Epithelial cell of esophagus (primary cell): Measurements from ENCODE around the gene KDM5A.
"Not testable (repeated sequence)": the region's sequence is repeated elsewhere in the genome, so short reads cannot be mapped to it uniquely, and the experiment has no call there.

Experiments
- DNase-seq: peaks from one replicate; pipeline ENCODE4 v3.0.0; 2010; ENCODE audit warnings: low read depth
- H3K4me3 ChIP-seq: 2 replicates; pipeline ENCODE4 v1.5.1; 2011; ENCODE audit warnings: mild to moderate bottlenecking, low read length, control low read depth
- CTCF ChIP-seq: IDR thresholded peaks from 2 replicates; pipeline ENCODE4 v1.5.1; 2011; ENCODE audit warnings: low read depth, mild to moderate bottlenecking, low read length, control low read depth, inconsistent platforms; ENCODE audit not compliant: insufficient read depth; ENCODE audit errors: missing control alignments

Gene KDM5A

DNA sequence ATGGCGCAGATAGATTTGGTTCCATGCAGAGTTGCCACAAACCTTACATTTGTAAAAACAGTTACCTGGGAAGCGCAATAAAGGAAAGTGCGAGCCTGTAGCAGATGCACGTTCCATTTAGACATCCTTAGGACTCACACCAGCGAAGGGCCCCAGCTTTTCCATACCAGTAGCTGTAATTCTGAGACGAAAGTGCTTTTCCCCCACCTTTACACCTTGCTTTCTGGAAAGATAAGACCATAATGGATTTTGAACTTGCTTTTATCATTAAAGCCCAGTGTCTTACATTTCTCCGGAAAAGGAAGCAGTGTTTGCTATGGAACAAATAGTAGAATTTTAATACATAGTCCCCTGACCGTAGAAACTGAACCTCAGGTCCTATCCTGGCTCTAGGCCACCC lies 11.7 kb upstream of the KDM5A start:
- TF ChIP-seq CTCF = no peak
- H3K4me3 ChIP-seq = peak overlapping the region; percentile 94
- no peak for DNase-seq

DNA sequence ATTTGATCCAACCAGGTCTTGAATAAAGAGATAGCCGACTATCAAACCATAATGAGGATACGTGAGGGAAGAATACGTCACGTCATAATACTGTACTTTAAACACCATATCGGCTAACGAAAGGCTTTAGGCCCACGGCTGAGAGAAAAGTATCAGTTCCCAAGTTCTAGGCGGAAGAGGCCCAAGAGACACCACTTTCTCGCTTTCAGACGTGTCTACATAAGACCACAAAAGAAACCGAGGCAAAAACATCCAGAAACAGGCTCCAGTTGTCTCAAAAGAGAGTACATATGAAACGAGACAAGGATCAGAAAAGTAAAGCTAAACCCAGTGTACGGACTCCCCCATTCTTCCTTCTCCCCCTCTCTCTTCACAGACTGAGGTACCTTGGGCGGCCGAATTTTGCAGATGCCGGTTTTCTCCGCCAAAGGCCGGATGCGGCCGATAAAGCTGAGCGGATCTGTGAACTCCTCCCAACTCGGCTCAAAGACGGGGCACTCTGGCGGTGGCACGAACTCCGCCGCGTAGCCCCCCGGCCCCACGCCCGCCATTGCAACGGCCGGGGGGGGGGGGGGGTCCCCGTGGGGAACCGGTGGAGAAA lies 479 bp downstream of the KDM5A start:
- DNase-seq = peak; percentile 33
- TF ChIP-seq CTCF = no peak

DNA sequence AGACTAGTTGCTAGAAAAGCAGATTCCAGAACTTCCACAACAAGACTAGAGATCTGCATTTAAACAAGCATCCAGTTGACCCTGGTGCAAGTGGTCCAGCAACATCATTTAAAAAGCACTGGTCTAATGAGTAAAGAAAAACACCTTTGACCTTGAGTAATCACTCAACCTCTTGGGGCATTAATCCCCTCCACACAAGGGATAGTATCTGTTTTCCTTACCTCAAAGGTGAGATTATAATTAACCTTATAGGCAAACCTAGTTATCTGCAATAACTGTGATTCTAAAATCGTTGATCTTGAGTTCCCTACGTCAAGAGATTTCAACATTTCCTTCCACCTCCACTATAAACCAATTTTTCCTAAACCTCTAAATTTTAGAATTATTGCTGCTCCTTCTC lies 1.1 kb downstream of the KDM5A start:
- TF ChIP-seq CTCF = no peak
- DNase-seq = no peak
- peak overlapping the region; percentile 96 for H3K4me3 ChIP-seq

More for the DNA sequence above, 479 bp downstream of the KDM5A start:
- peak overlapping the region; percentile 96 for H3K4me3 ChIP-seq

- TF ChIP-seq CTCF = no peak
- DNase-seq = peak; percentile 72
- H3K4me3 ChIP-seq = peak overlapping the region; percentile 96
Observed at GRCh38 chr12:386651-387050, 2.5 kb downstream of the KDM5A start.

GRCh38 chr12:370739-371485 lies 18.2 kb downstream of the KDM5A start:
- not testable (repeated sequence) for DNase-seq, H3K4me3 ChIP-seq

GRCh38 chr12:367972-368371 lies 21.1 kb downstream of the KDM5A start:
- no peak for TF ChIP-seq CTCF
- DNase-seq = no peak
- H3K4me3 ChIP-seq = no peak overlapping the region

- H3K4me3 ChIP-seq = no peak overlapping the region
- no peak for TF ChIP-seq CTCF
Observed at GRCh38 chr12:366820-367219, 22.3 kb downstream of the KDM5A start.

More at GRCh38 chr12:366820-367219, 22.3 kb downstream of the KDM5A start:
- DNase-seq = no peak
